ENCODE data around the gene PATL2. TPM values are rescaled to one million over a fixed set of nuclear protein-coding genes. Genes with fewer than 3 reads are reported as not detected.

PATL2 gene
- total RNA-seq, 2 experiments from 2014 or later: 17.4 to 21.9 TPM

GRCh38 chr15:44623178-44623577 lies 87.9 kb downstream of the PATL2 start:
- Histone ChIP-seq H3K4me1 (ENCODE audit: insufficient read depth, low read length) (no peaks in the 10 kb centered on the region), H3K27ac (ENCODE audit: low read depth in 1 of 2, low read length in 2 of 2) (no peak overlapping the region), H3K4me3 (ENCODE audit: low read length) (no peak overlapping the region), H3K9me3 (ENCODE audit: control insufficient read depth in 1 of 2, insufficient read depth in 1 of 2, low read length in 2 of 2) (no peaks in the 10 kb centered on the region), H3K27me3 (ENCODE audit: control insufficient read depth in 1 of 2, insufficient read depth in 2 of 2, low read length in 2 of 2) (no peaks in the 10 kb centered on the region), H3K36me3 (ENCODE audit: insufficient read depth, low read length) (peaks cover 72% of the 10 kb centered on the region)
- DNase-seq: no peak
- ATAC-seq (ENCODE audit: poor library complexity): no peak
- POLR2A ChIA-PET: no interaction called here
- intact Hi-C loops (cut with DNase I, micrococcal nuclease): no loop called here
- peak overlapping the region; percentile 17 for H3K27ac Mint-ChIP-seq
- no peaks in the 10 kb centered on the region for H3K27me3 Mint-ChIP-seq
- peaks cover 88% of the 10 kb centered on the region for H3K36me3 Mint-ChIP-seq (ENCODE audit: low read depth)
- H3K4me3 Mint-ChIP-seq: no peak overlapping the region
- TF ChIP-seq, protein P1, sequence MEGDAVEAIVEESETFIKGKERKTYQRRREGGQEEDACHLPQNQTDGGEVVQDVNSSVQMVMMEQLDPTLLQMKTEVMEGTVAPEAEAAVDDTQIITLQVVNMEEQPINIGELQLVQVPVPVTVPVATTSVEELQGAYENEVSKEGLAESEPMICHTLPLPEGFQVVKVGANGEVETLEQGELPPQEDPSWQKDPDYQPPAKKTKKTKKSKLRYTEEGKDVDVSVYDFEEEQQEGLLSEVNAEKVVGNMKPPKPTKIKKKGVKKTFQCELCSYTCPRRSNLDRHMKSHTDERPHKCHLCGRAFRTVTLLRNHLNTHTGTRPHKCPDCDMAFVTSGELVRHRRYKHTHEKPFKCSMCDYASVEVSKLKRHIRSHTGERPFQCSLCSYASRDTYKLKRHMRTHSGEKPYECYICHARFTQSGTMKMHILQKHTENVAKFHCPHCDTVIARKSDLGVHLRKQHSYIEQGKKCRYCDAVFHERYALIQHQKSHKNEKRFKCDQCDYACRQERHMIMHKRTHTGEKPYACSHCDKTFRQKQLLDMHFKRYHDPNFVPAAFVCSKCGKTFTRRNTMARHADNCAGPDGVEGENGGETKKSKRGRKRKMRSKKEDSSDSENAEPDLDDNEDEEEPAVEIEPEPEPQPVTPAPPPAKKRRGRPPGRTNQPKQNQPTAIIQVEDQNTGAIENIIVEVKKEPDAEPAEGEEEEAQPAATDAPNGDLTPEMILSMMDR (IDR thresholded peaks at IDR 0.05): no peak
- H3K4me1 Mint-ChIP-seq (ENCODE audit: low read depth): peaks cover 6% of the 10 kb centered on the region
- no peaks in the 10 kb centered on the region for H3K9me3 Mint-ChIP-seq
- CTCF ChIA-PET: no interaction called here

DNA sequence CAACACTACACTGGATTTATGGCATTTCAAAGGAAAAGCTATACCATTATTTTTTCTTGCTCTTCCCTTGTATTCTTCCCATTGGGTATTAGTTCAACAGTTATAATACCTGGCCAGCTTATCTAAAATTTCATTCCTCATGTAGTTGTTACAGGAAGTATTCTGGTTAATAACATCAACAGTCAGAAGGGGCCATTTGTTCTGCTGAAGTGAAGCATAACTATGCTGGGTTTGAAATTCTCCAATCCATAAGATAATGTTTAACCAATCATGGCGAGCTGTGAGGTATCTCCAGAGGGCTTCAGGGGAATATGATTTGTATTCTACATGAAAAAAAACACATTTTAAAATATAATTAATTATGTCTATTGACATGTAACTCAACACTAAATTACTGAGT lies 91.0 kb downstream of the PATL2 start:
- Mint-ChIP-seq H3K4me3 (no peak overlapping the region), H3K36me3 (ENCODE audit: low read depth) (peaks cover 92% of the 10 kb centered on the region)
- ATAC-seq (ENCODE audit: poor library complexity): no peak

GRCh38 chr15:44616974-44617373 lies 94.1 kb downstream of the PATL2 start:
- intact Hi-C loops (cut with DNase I, micrococcal nuclease): no loop called here
- Mint-ChIP-seq H3K4me1 (ENCODE audit: low read depth) (no peaks in the 10 kb centered on the region), H3K9me3 (no peaks in the 10 kb centered on the region), H3K36me3 (ENCODE audit: low read depth) (peaks cover 88% of the 10 kb centered on the region), H3K4me3 (no peak overlapping the region), H3K27ac (peak overlapping the region; percentile 50), H3K27me3 (no peaks in the 10 kb centered on the region)
- no peak for ATAC-seq (ENCODE audit: poor library complexity)
- POLR2A ChIA-PET: no interaction called here
- Histone ChIP-seq H3K27me3 (ENCODE audit: control insufficient read depth in 1 of 2, insufficient read depth in 2 of 2, low read length in 2 of 2) (no peaks in the 10 kb centered on the region), H3K4me1 (ENCODE audit: insufficient read depth, low read length) (no peaks in the 10 kb centered on the region), H3K36me3 (ENCODE audit: insufficient read depth, low read length) (peaks cover 80% of the 10 kb centered on the region), H3K9me3 (ENCODE audit: control insufficient read depth in 1 of 2, insufficient read depth in 1 of 2, low read length in 2 of 2) (no peaks in the 10 kb centered on the region), H3K27ac (ENCODE audit: low read depth in 1 of 2, low read length in 2 of 2) (no peak overlapping the region), H3K4me3 (ENCODE audit: low read length) (no peak overlapping the region)
- no peak for DNase-seq
- CTCF ChIA-PET: no interaction called here
- TF ChIP-seq, protein P1 (IDR thresholded peaks at IDR 0.05): no peak

More for the DNA sequence above, 91.0 kb downstream of the PATL2 start:
- no peaks in the 10 kb centered on the region for H3K4me1 Mint-ChIP-seq (ENCODE audit: low read depth)
- H3K36me3 ChIP-seq (ENCODE audit: insufficient read depth, low read length): peaks cover 77% of the 10 kb centered on the region
- H3K27ac ChIP-seq (ENCODE audit: low read depth in 1 of 2, low read length in 2 of 2): no peak overlapping the region
- H3K27me3 ChIP-seq (ENCODE audit: control insufficient read depth in 1 of 2, insufficient read depth in 2 of 2, low read length in 2 of 2): no peaks in the 10 kb centered on the region
- no peaks in the 10 kb centered on the region for H3K9me3 Mint-ChIP-seq
- no peak for DNase-seq
- H3K9me3 ChIP-seq (ENCODE audit: control insufficient read depth in 1 of 2, insufficient read depth in 1 of 2, low read length in 2 of 2): no peaks in the 10 kb centered on the region
- intact Hi-C loops (cut with DNase I, micrococcal nuclease): no loop called here
- CTCF ChIA-PET: no interaction called here
- H3K4me3 ChIP-seq (ENCODE audit: low read length): no peak overlapping the region
- TF ChIP-seq, protein P1 (IDR thresholded peaks at IDR 0.05): no peak
- POLR2A ChIA-PET: interaction anchor here (1.0 kb wide), 1 partner anchor 91 kb away, joined by 3 read pairs; the partner anchor contains the start of genes B2M and PATL2
- H3K27ac Mint-ChIP-seq: no peak overlapping the region
- H3K4me1 ChIP-seq (ENCODE audit: insufficient read depth, low read length): no peaks in the 10 kb centered on the region
- no peaks in the 10 kb centered on the region for H3K27me3 Mint-ChIP-seq

Other genes starting within 250 kb of the PATL2 start
- gene EIF3J, start 174.2 kb downstream of the PATL2 start, total RNA-seq: 10 to 100 TPM; 67.6 to 69.2 TPM
- gene SPG11, start 47.7 kb downstream of the PATL2 start, total RNA-seq: 10 to 100 TPM; 49.9 to 51.3 TPM
- 1,000 to 10,000 TPM; 4,357 to 4,503 TPM for gene B2M, start 194 bp upstream of the PATL2 start, total RNA-seq
- 1 to 10 TPM; 6.2 to 9.8 TPM for gene TRIM69, start 25.2 kb upstream of the PATL2 start, total RNA-seq
- gene TERB2, start 245.4 kb upstream of the PATL2 start, total RNA-seq: not detected

All from CD4-positive, alpha-beta T cell (primary cell).